ENCODE results near the gene BRDT. TPM values are rescaled to one million over a fixed set of nuclear protein-coding genes. Genes with fewer than 3 reads are reported as not detected.

BRDT gene
- total and polyA plus RNA-seq, 2 of the 8 experiments (the other 6 are each of a cell fraction or from before 2014, with no cell fraction given) = 0.08 TPM; not detected in 1

DNA sequence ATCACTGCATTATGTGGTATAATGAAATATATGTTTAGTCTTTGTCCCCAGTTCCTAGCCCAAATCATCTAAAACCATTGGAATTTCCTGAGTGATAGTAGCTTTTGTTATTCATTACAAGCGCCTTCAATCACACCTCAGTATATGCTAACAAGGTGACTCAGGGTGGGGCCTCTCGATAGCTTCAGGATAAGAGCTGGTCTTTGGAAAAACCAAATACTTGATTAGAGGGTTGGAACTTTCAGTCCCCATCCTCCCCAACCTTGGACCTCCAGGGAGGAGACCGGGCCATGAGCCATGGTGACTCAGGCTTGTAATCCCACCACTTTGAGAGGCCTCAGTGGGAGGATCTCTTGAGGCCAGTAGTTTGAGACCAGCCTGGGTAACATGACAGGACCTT is 5.1 kb upstream of the BRDT start:
- H3K9ac ChIP-seq (replicated peaks in 1 of 4; ENCODE audit: extremely low read depth in 1 of 4, low read depth in 3 of 4, low read length in 3 of 4) = no peak overlapping the region
- no peaks in the 10 kb centered on the region for H4K20me1 ChIP-seq (replicated peaks in 1 of 2; ENCODE audit: control insufficient read depth in 1 of 2, insufficient read depth in 2 of 2, low read length in 2 of 2)
- WGBS, 2 experiments (ENCODE audit: extremely low coverage in 1 of 2, insufficient coverage in 1 of 2, insufficient read length in 1 of 2, insufficient replicate concordance in 2 of 2, low coverage in 1 of 2, low lambda C conversion rate in 2 of 2, missing lambda C conversion rate in 1 of 2) = 63% methylated on average over 3 of the region's 3 CpGs; no CpG with 5 or more reads in 1 of the 2 experiments
- ChIA-PET POLR2A (ENCODE audit: partially characterized antibody) (no interaction called here), CTCF (ENCODE audit: partially characterized antibody) (interaction anchor here (0.6 to 2.6 kb wide), 4 partner anchors 12 to 519 kb away, joined by 4 to 10 read pairs (median 7); no protein-coding TSS in a partner anchor)
- no peaks in the 10 kb centered on the region for H3K27me3 ChIP-seq (replicated peaks in 1 of 4; ENCODE audit: control insufficient read depth in 3 of 4, extremely low read depth in 1 of 4, insufficient read depth in 3 of 4, low read length in 3 of 4)
- H3K79me2 ChIP-seq (ENCODE audit: control insufficient read depth in 1 of 2, insufficient read depth in 2 of 2, low read length in 2 of 2) = no peaks in the 10 kb centered on the region
- no peak for FAIRE-seq
- no peak overlapping the region for H4K5ac ChIP-seq (ENCODE audit: insufficient read length, low read depth, low read length)
- no peak for DNase-seq (ENCODE audit: low read depth in 1 of 2, low spot score in 2 of 2)
- H3K18ac ChIP-seq (ENCODE audit: extremely low read depth, low read length) = no peak overlapping the region; the same call in 1 of the 2 replicates
- H3K4me2 ChIP-seq (ENCODE audit: insufficient read depth in 1 of 2, low read depth in 2 of 2, low read length in 2 of 2) = no peak overlapping the region
- H4K91ac ChIP-seq (replicated peaks; ENCODE audit: insufficient read length, low read length) = no peak overlapping the region
- H2BK20ac ChIP-seq (ENCODE audit: low read length) = no peak overlapping the region
- H3K56ac ChIP-seq (replicated peaks; ENCODE audit: insufficient read length, low read depth, low read length) = no peak overlapping the region
- no peaks in the 10 kb centered on the region for H3K79me1 ChIP-seq (ENCODE audit: low read depth, low read length)
- no peak overlapping the region for H3K4ac ChIP-seq (replicated peaks; ENCODE audit: insufficient read length, low read depth, low read length)
- H2BK15ac ChIP-seq (ENCODE audit: low read length) = no peak overlapping the region
- no peak overlapping the region for H3K14ac ChIP-seq (ENCODE audit: insufficient read length)
- no peaks in the 10 kb centered on the region for H3K23me2 ChIP-seq (ENCODE audit: low read depth, low read length)
- no peak overlapping the region for H2BK5ac ChIP-seq (ENCODE audit: low read depth, low read length)
- no peak overlapping the region for H2AK5ac ChIP-seq (ENCODE audit: low read depth, low read length)
- H2BK12ac ChIP-seq (ENCODE audit: low read depth, low read length) = no peak overlapping the region
- no peak overlapping the region for H3K4me3 ChIP-seq (ENCODE audit: extremely low read depth in 1 of 4, insufficient read depth in 2 of 4, low read depth in 3 of 4, low read length in 4 of 4)
- H2BK120ac ChIP-seq (replicated peaks; ENCODE audit: low read depth, low read length) = no peak overlapping the region
- no peak overlapping the region for H3K23ac ChIP-seq (ENCODE audit: insufficient read length)
- H3K4me1 ChIP-seq (replicated peaks in 1 of 4; ENCODE audit: control insufficient read depth in 3 of 4, insufficient read depth in 4 of 4, low read length in 3 of 4) = peaks cover 0 to 4% (median 0%) of the 10 kb centered on the region in 4 experiments; a peak in 1 of 7 replicates
- no peaks in the 10 kb centered on the region for H3K9me3 ChIP-seq (ENCODE audit: insufficient read depth in 2 of 2, low read depth in 1 of 2, low read length in 1 of 2)
- H4K8ac ChIP-seq (ENCODE audit: extremely low read depth, insufficient read depth, low read length) = no peak overlapping the region
- no peak overlapping the region for H2AFZ ChIP-seq (ENCODE audit: low read length)
- H3K27ac ChIP-seq (ENCODE audit: low read depth, low read length) = no peak overlapping the region
- no peaks in the 10 kb centered on the region for H3K36me3 ChIP-seq (ENCODE audit: control insufficient read depth in 2 of 4, insufficient read depth in 4 of 4, low read length in 3 of 4)
- TF ChIP-seq YY1 (IDR thresholded peaks at IDR 0.05; ENCODE audit: low read depth, low read length) (no peak), SP1 (IDR thresholded peaks at IDR 0.05; ENCODE audit: low read depth, low read length) (no peak)
- TF ChIP-seq, protein P1, sequence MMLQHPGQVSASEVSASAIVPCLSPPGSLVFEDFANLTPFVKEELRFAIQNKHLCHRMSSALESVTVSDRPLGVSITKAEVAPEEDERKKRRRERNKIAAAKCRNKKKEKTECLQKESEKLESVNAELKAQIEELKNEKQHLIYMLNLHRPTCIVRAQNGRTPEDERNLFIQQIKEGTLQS (IDR thresholded peaks at IDR 0.05; ENCODE audit: insufficient read depth, low read depth, low read length) = no peak
